Measurements from ENCODE around the gene NOS1. TPM values are rescaled to one million over a fixed set of nuclear protein-coding genes. Genes with fewer than 3 reads are reported as not detected.
"Not testable (repeated sequence)": the region's sequence is repeated elsewhere in the genome, so short reads cannot be mapped to it uniquely, and the experiment has no call there.

Gene NOS1
- total RNA-seq, 1 donor from 2014 or later, result 9.6 TPM

GRCh38 chr12:117228239-117228638 is 133.2 kb downstream of the NOS1 start:
- Histone ChIP-seq H3K4me1 (no peaks in the 10 kb centered on the region), H3K36me3 (no peaks in the 10 kb centered on the region), H3K9me3 (no peaks in the 10 kb centered on the region), H3K27ac (no peak overlapping the region), H3K27me3 (no peaks in the 10 kb centered on the region), H3K4me3 (no peak overlapping the region)
- intact Hi-C loops (cut with DNase I), result no loop called here
- no peak for TF ChIP-seq POLR2A (IDR thresholded peaks at IDR 0.05)
- TF ChIP-seq POLR2AphosphoS5 (IDR thresholded peaks at IDR 0.05; ENCODE audit: insufficient read depth in 1 of 2, low read depth in 1 of 2), result no peak
- TF ChIP-seq, protein P1, sequence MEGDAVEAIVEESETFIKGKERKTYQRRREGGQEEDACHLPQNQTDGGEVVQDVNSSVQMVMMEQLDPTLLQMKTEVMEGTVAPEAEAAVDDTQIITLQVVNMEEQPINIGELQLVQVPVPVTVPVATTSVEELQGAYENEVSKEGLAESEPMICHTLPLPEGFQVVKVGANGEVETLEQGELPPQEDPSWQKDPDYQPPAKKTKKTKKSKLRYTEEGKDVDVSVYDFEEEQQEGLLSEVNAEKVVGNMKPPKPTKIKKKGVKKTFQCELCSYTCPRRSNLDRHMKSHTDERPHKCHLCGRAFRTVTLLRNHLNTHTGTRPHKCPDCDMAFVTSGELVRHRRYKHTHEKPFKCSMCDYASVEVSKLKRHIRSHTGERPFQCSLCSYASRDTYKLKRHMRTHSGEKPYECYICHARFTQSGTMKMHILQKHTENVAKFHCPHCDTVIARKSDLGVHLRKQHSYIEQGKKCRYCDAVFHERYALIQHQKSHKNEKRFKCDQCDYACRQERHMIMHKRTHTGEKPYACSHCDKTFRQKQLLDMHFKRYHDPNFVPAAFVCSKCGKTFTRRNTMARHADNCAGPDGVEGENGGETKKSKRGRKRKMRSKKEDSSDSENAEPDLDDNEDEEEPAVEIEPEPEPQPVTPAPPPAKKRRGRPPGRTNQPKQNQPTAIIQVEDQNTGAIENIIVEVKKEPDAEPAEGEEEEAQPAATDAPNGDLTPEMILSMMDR (IDR thresholded peaks at IDR 0.05), result no peak
- no peak for DNase-seq (ENCODE audit: extremely low spot score in 2 of 2)

GRCh38 chr12:117227000-117227653 is 134.3 kb downstream of the NOS1 start:
- H3K27ac ChIP-seq, result no peak overlapping the region
- no peak overlapping the region for H3K4me3 ChIP-seq
- no peaks in the 10 kb centered on the region for H3K36me3 ChIP-seq
- no peaks in the 10 kb centered on the region for H3K4me1 ChIP-seq
- intact Hi-C loops (cut with DNase I), result no loop called here
- H3K9me3 ChIP-seq, result no peaks in the 10 kb centered on the region
- no peak for DNase-seq (ENCODE audit: extremely low spot score in 2 of 2)
- no peaks in the 10 kb centered on the region for H3K27me3 ChIP-seq
- TF ChIP-seq POLR2A (IDR thresholded peaks at IDR 0.05), result no peak
- TF ChIP-seq, protein P1 (IDR thresholded peaks at IDR 0.05), result no peak
- no peak for TF ChIP-seq POLR2AphosphoS5 (IDR thresholded peaks at IDR 0.05; ENCODE audit: insufficient read depth in 1 of 2, low read depth in 1 of 2)

DNA sequence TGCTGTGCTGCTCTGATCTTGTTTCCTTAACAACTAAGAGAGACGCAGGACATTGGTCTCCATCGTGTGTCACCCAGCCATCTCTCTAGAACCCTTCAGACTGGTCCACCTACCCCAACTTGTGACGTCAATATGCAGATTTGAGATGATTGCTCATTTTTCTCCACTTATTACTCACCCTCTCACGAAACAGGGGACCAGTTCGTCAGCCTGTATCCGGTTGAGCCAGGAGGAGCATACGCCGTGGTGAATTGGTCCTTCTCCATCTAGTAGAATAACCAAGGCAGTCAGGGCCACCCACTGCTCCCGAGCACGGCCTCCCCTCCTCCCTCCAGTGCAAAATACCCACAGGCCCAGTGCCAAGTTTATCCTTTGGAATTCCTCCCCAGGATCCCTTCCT is 134.9 kb downstream of the NOS1 start:
- Histone ChIP-seq H3K4me1 (no peaks in the 10 kb centered on the region), H3K27me3 (no peaks in the 10 kb centered on the region), H3K9me3 (no peaks in the 10 kb centered on the region), H3K27ac (no peak overlapping the region), H3K36me3 (no peaks in the 10 kb centered on the region), H3K4me3 (no peak overlapping the region)
- no peak for DNase-seq (ENCODE audit: extremely low spot score in 2 of 2)
- TF ChIP-seq POLR2AphosphoS5 (IDR thresholded peaks at IDR 0.05; ENCODE audit: insufficient read depth in 1 of 2, low read depth in 1 of 2), result no peak
- TF ChIP-seq, protein P1 (IDR thresholded peaks at IDR 0.05), result no peak
- no peak for TF ChIP-seq POLR2A (IDR thresholded peaks at IDR 0.05)
- intact Hi-C loops (cut with DNase I), result no loop called here

DNA sequence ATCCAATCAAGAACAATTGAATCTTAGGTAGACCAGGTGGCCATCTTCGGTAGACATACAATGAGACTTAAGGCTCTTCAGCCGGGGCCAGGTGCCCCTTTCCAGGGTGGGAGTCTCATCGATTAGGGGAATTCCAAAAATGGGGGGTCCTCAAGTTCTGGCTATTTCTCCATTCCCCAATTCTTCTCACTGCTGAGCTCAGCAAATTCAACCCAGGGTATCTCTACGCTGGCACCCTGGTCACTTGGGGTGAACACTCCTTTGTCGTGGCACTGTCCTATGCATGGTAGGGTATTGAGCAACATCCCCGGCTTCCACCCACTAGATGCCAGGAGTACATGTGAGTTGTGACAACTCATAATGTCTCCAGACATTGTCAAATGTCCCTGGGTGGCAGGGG is 136.2 kb downstream of the NOS1 start:
- DNase-seq (ENCODE audit: extremely low spot score in 2 of 2), result no peak
- H3K4me1 ChIP-seq, result no peaks in the 10 kb centered on the region
- H3K36me3 ChIP-seq, result no peaks in the 10 kb centered on the region
- no peak overlapping the region for H3K4me3 ChIP-seq
- intact Hi-C loops (cut with DNase I), result no loop called here
- H3K9me3 ChIP-seq, result no peaks in the 10 kb centered on the region
- no peaks in the 10 kb centered on the region for H3K27me3 ChIP-seq
- TF ChIP-seq POLR2AphosphoS5 (IDR thresholded peaks at IDR 0.05; ENCODE audit: insufficient read depth in 1 of 2, low read depth in 1 of 2) (no peak), POLR2A (IDR thresholded peaks at IDR 0.05) (no peak)
- TF ChIP-seq, protein P1 (IDR thresholded peaks at IDR 0.05), result no peak
- no peak overlapping the region for H3K27ac ChIP-seq

DNA sequence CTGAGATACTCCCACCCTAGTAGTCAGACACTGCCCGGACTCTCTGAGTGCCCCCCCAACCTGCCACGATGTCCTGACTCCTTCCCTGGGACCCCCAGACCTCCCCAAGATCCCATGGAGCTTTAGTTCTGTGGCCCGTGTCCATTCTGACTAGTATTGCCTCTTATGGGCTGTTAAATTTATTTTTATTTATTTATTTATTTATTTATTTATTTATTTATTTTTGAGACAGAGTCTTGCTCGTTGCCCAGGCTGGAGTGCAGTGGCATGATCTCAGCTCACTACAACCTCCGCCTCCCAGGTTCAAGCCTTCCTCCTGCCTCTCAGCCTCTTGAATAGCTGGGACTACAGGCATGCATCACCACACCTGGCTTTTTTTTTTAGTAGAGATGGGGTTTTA is 140.5 kb downstream of the NOS1 start:
- H3K27ac ChIP-seq; H3K9me3 ChIP-seq; DNase-seq (ENCODE audit: extremely low spot score in 2 of 2); intact Hi-C loops (cut with DNase I); H3K36me3 ChIP-seq; H3K4me3 ChIP-seq; H3K4me1 ChIP-seq; H3K27me3 ChIP-seq: not testable (repeated sequence)
